Measurements from ENCODE around the gene BST1.

- TF ChIP-seq EZH2phosphoT487 (IDR thresholded peaks at IDR 0.05) (no peak), CTCF (IDR thresholded peaks at IDR 0.05) (no peak), EZH2 (IDR thresholded peaks at IDR 0.05) (no peak)
Observed at GRCh38 chr4:15674926-15675325, 27.9 kb upstream of the BST1 start.

Measured in neural progenitor cell (in vitro differentiated cells).